Astrocyte of the cerebellum (primary cell): ENCODE measurements around the gene TEPSIN.
A peak's percentile ranks its signal among the peaks of the same experiment; 100 is the strongest.

Source experiments
- DNase-seq: peaks from one replicate; pipeline ENCODE4 v3.0.0-alpha.2; 2011; ENCODE audit warnings: low read depth
- H3K4me3 ChIP-seq: 2 replicates; pipeline ENCODE4 v1.5.1; 2011; ENCODE audit warnings: mild to moderate bottlenecking, low read depth, low read length, moderate library complexity
- CTCF ChIP-seq: IDR thresholded peaks from 2 replicates; pipeline ENCODE4 v1.5.1; 2012; ENCODE audit warnings: low read length, low read depth, moderate library complexity, mild to moderate bottlenecking; ENCODE audit errors: missing control alignments
- in situ Hi-C: cut with HindIII; loops from 2 replicates; pipeline ENCODE4 v1.10.0; 2017; ENCODE audit warnings: low sequenced_read_pairs

TEPSIN gene

GRCh38 chr17:81193051-81193410, 45.8 kb downstream of the TEPSIN start:
- in situ Hi-C loops: no loop called here
- no peak overlapping the region for H3K4me3 ChIP-seq
- DNase-seq: no peak
- no peak for TF ChIP-seq CTCF

GRCh38 chr17:81192386-81193050, 46.3 kb downstream of the TEPSIN start:
- in situ Hi-C loops: no loop called here
- DNase-seq: no peak
- no peak for TF ChIP-seq CTCF
- no peak overlapping the region for H3K4me3 ChIP-seq

GRCh38 chr17:81191646-81192045, 47.2 kb downstream of the TEPSIN start:
- DNase-seq: no peak
- H3K4me3 ChIP-seq: no peak overlapping the region
- TF ChIP-seq CTCF: no peak
- in situ Hi-C loops: no loop called here

- TF ChIP-seq CTCF: no peak
- H3K4me3 ChIP-seq: no peak overlapping the region
- no peak for DNase-seq
- in situ Hi-C loops: no loop called here
Measured at GRCh38 chr17:81191116-81191515, 47.7 kb downstream of the TEPSIN start.

GRCh38 chr17:81190591-81190990, 48.3 kb downstream of the TEPSIN start:
- DNase-seq: no peak
- TF ChIP-seq CTCF: no peak
- in situ Hi-C loops: no loop called here
- no peak overlapping the region for H3K4me3 ChIP-seq

GRCh38 chr17:81189670-81190530, 49.0 kb downstream of the TEPSIN start:
- peak; percentile 22 for TF ChIP-seq CTCF
- in situ Hi-C loops: loop anchor here (5.0 kb wide), 1 partner anchor 48 kb away; no protein-coding TSS in a partner anchor
- no peak overlapping the region for H3K4me3 ChIP-seq
- DNase-seq: no peak
